Ascending aorta (tissue), 2 donors: ENCODE measurements around the gene LIMK1. TPM values are rescaled to one million over a fixed set of nuclear protein-coding genes. Genes with fewer than 3 reads are reported as not detected.
"Not testable (repeated sequence)": the region's sequence is repeated elsewhere in the genome, so short reads cannot be mapped to it uniquely, and the experiment has no call there.

Experiments used
- DNase-seq, 2 donors: peaks; one replicate each; pipeline ENCODE4 v3.0.0-alpha.2; 2019; ENCODE audit warnings: low spot score in 2 of 2
- H3K27ac ChIP-seq, 2 donors: fragments of 200-600 bp; sonication (generic); one replicate each; pipeline ENCODE4 v1.5.1; 2016 to 2017; ENCODE audit warnings: mild to moderate bottlenecking in 1 of 2
- H3K27me3 ChIP-seq: fragments of 200-600 bp; sonication (generic); one replicate; pipeline ENCODE4 v1.5.1; 2017
- H3K36me3 ChIP-seq, 2 donors: fragments of 200-600 bp; sonication (generic); one replicate each; pipeline ENCODE4 v1.5.1; 2016
- H3K4me1 ChIP-seq, 2 donors: fragments of 200-600 bp; sonication (generic); one replicate each; pipeline ENCODE4 v1.5.1; 2016 to 2017; ENCODE audit warnings: mild to moderate bottlenecking in 1 of 2
- H3K4me3 ChIP-seq, 2 donors: fragments of 200-600 bp; sonication (generic); one replicate each; pipeline ENCODE4 v1.5.1; 2016 to 2017; ENCODE audit warnings: mild to moderate bottlenecking in 1 of 2
- H3K9me3 ChIP-seq, 2 donors: fragments of 200-600 bp; sonication (generic); one replicate each; pipeline ENCODE4 v1.5.1; 2016
- CTCF ChIP-seq, 3 experiments: fragments of 200-600 bp in 2 of 3; fragments of 450-650 bp in 1 of 3; sonication (generic) in 2 of 3; IDR thresholded peaks; one replicate each; pipeline ENCODE4 v1.5.1; 2016 to 2019; ENCODE audit warnings: antibody characterized with exemption in 3 of 3, mild to moderate bottlenecking in 1 of 3, moderate library complexity in 1 of 3
- intact Hi-C: fragments of 100-400 bp; cut with DNase I; formaldehyde crosslinking; loops from one replicate; pipeline ENCODE4 v1.15.1; 2023
- total RNA-seq: library from RNA; depleted of rRNA; stranded (reverse); fragments of >200 nt; gene quantifications from one replicate; pipeline ENCODE4 v1.1.0, GENCODE V29; 2016

LIMK1 gene
- total RNA-seq, 1 donor from 2014 or later = 30.0 TPM

DNA sequence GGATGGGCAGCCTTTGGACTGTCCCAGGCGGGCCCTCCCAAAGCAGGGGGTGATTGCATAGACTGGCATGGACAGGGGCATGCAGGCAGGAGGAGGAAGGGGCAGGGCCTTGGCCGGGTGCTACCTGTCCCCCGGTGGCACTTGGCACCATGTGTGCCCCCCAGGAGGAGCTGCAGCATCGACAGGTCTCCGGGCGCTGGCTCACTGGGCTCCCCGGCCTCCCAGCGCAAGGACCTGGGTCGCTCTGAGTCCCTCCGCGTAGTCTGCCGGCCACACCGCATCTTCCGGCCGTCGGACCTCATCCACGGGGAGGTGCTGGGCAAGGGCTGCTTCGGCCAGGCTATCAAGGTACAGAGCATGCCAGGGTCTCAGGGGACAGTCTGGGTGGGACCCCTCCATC lies 23.2 kb downstream of the LIMK1 start:
- intact Hi-C loops = no loop called here
- peaks cover 46 to 64% of the 10 kb centered on the region in 2 donors for H3K36me3 ChIP-seq

GRCh38 chr7:74115326-74115725 lies 31.7 kb downstream of the LIMK1 start:
- Histone ChIP-seq H3K4me3 (no peak overlapping the region), H3K4me1 (no peaks in the 10 kb centered on the region), H3K36me3 (peaks cover 34 to 46% of the 10 kb centered on the region in 2 donors), H3K27me3 (no peaks in the 10 kb centered on the region), H3K9me3 (no peaks in the 10 kb centered on the region), H3K27ac (no peak overlapping the region)
- no peak for DNase-seq
- TF ChIP-seq CTCF (IDR thresholded peaks at IDR 0.05) = no peak
- intact Hi-C loops = no loop called here

More for the DNA sequence above, 23.2 kb downstream of the LIMK1 start:
- no peak overlapping the region for H3K4me3 ChIP-seq
- DNase-seq = no peak
- H3K4me1 ChIP-seq = no peaks in the 10 kb centered on the region
- TF ChIP-seq CTCF (IDR thresholded peaks at IDR 0.05) = no peak
- H3K9me3 ChIP-seq = no peaks in the 10 kb centered on the region
- no peaks in the 10 kb centered on the region for H3K27me3 ChIP-seq
- no peak overlapping the region for H3K27ac ChIP-seq

GRCh38 chr7:74116356-74116755 lies 32.8 kb downstream of the LIMK1 start:
- intact Hi-C loops = no loop called here
- H3K27me3 ChIP-seq = no peaks in the 10 kb centered on the region
- no peak for DNase-seq
- no peak overlapping the region for H3K4me3 ChIP-seq
- peaks cover 34 to 46% of the 10 kb centered on the region in 2 donors for H3K36me3 ChIP-seq
- TF ChIP-seq CTCF (IDR thresholded peaks at IDR 0.05) = no peak
- no peak overlapping the region for H3K27ac ChIP-seq
- H3K4me1 ChIP-seq = no peaks in the 10 kb centered on the region
- H3K9me3 ChIP-seq = no peaks in the 10 kb centered on the region

DNA sequence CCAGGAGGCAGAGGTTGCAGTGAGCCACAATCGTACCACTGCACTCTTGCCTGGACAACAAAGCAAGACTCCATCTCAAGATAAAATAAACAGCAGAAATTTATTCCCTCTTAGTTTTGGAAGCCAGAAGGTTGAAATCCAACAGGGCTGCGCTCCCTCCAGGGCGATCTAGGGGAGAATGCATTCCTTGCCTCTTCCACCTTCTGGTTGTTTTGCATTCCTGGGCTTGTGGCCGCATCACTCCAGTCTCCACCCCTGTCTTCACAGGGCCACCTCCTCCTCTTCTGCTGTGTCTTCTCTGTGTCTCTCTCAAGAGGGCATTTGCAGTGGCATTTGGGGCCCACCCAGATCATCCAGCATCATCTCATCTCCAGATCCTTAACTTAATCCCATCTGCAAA lies 36.2 kb downstream of the LIMK1 start:
- no peak for DNase-seq
- Histone ChIP-seq H3K27ac (no peak overlapping the region), H3K9me3 (no peaks in the 10 kb centered on the region), H3K36me3 (peaks cover 24 to 36% of the 10 kb centered on the region in 2 donors), H3K4me3 (no peak overlapping the region), H3K27me3 (no peaks in the 10 kb centered on the region), H3K4me1 (no peaks in the 10 kb centered on the region)
- intact Hi-C loops = no loop called here
- no peak for TF ChIP-seq CTCF (IDR thresholded peaks at IDR 0.05)

DNA sequence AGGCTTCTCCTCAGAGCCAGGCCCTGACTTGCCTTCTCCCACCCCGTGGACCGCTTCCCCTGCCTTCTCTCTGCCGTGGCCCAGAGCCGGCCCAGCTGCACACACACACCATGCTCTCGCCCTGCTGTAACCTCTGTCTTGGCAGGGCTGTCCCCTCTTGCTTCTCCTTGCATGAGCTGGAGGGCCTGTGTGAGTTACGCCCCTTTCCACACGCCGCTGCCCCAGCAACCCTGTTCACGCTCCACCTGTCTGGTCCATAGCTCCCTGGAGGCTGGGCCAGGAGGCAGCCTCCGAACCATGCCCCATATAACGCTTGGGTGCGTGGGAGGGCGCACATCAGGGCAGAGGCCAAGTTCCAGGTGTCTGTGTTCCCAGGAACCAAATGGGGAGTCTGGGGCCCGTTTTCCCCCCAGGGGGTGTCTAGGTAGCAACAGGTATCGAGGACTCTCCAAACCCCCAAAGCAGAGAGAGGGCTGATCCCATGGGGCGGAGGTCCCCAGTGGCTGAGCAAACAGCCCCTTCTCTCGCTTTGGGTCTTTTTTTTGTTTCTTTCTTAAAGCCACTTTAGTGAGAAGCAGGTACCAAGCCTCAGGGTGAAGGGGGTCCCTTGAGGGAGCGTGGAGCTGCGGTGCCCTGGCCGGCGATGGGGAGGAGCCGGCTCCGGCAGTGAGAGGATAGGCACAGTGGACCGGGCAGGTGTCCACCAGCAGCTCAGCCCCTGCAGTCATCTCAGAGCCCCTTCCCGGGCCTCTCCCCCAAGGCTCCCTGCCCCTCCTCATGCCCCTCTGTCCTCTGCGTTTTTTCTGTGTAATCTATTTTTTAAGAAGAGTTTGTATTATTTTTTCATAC lies 38.0 kb downstream of the LIMK1 start:
- H3K4me1 ChIP-seq = no peaks in the 10 kb centered on the region
- no peak overlapping the region for H3K27ac ChIP-seq
- peaks cover 17 to 29% of the 10 kb centered on the region in 2 donors for H3K36me3 ChIP-seq
- intact Hi-C loops = no loop called here
- H3K4me3 ChIP-seq = no peak overlapping the region
- no peak for DNase-seq
- H3K27me3 ChIP-seq = no peaks in the 10 kb centered on the region
- no peak for TF ChIP-seq CTCF (IDR thresholded peaks at IDR 0.05)
- H3K9me3 ChIP-seq = no peaks in the 10 kb centered on the region

GRCh38 chr7:74123892-74124291 lies 40.3 kb downstream of the LIMK1 start:
- H3K9me3 ChIP-seq, H3K4me1 ChIP-seq, intact Hi-C loops, DNase-seq, H3K27ac ChIP-seq, H3K27me3 ChIP-seq, H3K4me3 ChIP-seq: not testable (repeated sequence)
- peaks cover 17 to 24% of the 10 kb centered on the region in 2 donors for H3K36me3 ChIP-seq
